GM19468 (cell line): ENCODE results near the gene ACTA2.

Source experiments
- ATAC-seq: cut with Tn5 transposase; IDR thresholded peaks from one replicate; pipeline ENCODE4 v1.9.1; 2021; ENCODE audit warnings: mild to moderate bottlenecking, moderate library complexity, moderate number of reproducible peaks; ENCODE audit not compliant: unreplicated experiment; ENCODE audit errors: extremely low read depth

The ACTA2 gene

GRCh38 chr10:88952647-88953111 lies at the start of gene ACTA2:
Gene ACTA2 (minus strand): TSS chr10:88952773. CDS start chr10:88948930, 3,843 bp downstream.
- ATAC-seq: no peak

- no peak for ATAC-seq
Measured at GRCh38 chr10:89001729-89002072, 49.1 kb upstream of the ACTA2 start.

- ATAC-seq: no peak
Measured at GRCh38 chr10:89001024-89001728, 48.6 kb upstream of the ACTA2 start.

GRCh38 chr10:88999625-89000024 lies 47.1 kb upstream of the ACTA2 start:
- no peak for ATAC-seq

DNA sequence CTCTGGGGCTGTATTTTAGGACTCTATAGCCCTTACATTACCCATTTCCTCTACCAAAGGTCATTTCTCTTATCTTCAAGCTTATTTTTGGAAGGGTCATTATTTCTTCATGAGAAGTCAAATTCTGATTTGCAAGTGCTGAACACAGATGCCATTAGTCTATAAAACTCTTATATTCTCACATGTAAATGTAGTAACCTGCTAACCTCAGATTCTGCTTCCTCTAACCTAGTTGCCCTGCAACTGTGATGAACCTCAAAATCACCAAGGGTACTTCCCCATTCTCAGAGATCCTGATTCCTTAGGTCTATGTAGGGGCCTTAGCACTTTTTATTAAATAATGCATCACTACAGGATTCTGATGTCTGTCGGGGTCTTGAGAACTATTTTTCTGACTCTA lies 44.4 kb upstream of the ACTA2 start:
- ATAC-seq: no peak

DNA sequence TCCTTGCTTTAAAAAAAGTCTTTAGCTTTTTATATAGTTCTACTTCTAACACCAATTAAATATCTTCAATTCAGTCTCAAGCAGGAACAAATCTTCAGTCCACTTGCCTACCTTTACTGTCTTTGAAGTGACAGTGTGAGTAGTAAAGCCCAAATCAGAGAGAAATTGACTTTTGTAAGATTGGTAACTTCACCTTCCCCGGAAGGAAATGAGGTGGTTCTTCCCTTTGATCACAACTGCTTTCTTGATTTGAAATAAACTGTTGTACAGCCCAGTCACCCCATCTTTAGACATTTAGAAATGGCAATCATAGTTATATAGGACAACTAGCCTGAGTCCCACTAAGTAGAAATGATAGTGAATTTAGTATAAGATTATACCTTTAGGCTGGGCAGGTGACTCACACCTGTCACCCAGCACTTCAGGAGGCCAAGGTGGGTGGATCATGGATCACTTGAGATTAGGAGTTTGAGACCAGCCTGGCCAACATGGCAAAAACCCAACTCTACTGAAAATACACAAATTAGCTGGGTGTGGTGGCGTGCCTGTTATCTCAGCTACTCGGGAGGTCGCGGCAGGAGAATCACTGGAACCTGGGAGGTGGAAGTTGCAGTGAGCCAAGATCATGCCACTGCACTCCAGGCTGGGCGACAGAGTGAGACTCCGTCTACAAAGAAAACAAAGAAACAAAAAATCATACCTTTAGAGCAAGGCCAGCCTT lies 42.7 kb upstream of the ACTA2 start:
- no peak for ATAC-seq

DNA sequence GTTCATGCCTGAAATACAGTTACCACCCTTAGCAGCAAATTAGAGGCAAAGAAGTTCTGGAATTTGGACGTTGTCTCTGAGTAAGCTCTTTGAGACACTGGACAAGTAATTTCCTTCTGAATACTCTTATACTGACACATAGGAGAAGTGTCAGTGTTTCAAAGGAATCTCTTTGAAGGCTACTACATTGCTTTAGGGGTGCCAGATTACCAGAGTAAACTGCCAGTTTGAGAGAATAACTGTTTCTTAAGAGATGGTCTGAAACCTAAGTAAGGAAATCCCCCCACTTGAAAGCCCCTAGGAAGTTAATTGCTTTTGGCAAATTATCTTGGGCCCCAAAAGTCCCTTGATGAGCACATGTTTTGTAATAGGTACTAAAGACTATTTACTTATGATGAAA lies 41.4 kb upstream of the ACTA2 start:
- no peak for ATAC-seq

DNA sequence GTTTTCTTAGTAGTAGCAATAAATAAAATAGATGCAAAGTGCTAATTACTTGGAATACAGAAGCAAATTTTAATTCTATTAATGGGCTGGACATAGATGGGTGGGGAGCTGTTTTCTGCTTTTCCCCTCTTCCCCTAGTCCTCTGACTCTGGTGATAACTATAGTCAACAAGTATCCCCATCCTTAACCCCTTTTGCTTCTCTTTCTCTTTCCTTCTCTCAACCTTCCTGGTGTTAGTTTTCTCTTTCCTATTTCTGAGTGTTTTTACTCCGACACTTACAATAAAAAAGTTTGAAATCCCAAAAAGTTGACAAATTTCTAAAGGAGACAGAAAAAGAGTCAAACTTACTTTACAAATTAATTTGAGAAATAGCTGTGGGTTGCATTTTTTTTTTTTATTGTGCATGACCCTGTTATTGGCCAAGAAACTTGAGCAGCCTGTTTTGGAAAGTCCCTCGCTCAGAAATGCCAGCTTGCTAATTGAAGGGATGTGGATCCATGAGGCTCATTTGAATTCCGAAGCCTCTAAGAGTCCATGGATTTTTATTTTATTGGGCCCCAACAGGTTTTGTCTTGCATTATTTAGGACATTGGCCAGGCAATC lies 40.5 kb upstream of the ACTA2 start:
- no peak for ATAC-seq

DNA sequence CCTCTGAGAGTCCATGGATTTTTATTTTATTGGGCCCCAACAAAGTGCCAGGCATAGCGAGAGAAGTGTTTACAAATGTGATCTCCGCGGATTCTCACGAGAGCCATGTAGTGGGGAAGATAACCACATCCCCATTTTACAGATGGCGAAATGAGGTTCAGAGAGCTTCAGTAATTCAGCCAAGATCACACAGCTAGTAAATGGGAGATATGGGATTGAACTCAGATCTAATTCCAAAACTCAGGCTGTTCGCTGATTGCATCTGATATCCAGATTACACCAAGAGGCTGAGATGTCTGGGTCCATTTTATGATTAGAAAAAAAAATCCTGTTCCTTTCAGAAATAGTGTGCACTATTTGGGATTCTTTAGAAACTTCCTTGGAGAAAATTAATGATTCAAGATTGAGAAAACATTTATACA lies 39.3 kb upstream of the ACTA2 start:
- ATAC-seq: no peak

- ATAC-seq: no peak
Measured at GRCh38 chr10:88991161-88991898, 38.8 kb upstream of the ACTA2 start.

- ATAC-seq: peak; percentile 29
Measured at GRCh38 chr10:88990384-88991160, 38.0 kb upstream of the ACTA2 start, which contains the start of gene FAS. Gene FAS (plus strand): TSS chr10:88990798. CDS start chr10:88990877, 79 bp downstream.

- ATAC-seq: no peak
Measured at GRCh38 chr10:88989824-88990383, 37.3 kb upstream of the ACTA2 start.

DNA sequence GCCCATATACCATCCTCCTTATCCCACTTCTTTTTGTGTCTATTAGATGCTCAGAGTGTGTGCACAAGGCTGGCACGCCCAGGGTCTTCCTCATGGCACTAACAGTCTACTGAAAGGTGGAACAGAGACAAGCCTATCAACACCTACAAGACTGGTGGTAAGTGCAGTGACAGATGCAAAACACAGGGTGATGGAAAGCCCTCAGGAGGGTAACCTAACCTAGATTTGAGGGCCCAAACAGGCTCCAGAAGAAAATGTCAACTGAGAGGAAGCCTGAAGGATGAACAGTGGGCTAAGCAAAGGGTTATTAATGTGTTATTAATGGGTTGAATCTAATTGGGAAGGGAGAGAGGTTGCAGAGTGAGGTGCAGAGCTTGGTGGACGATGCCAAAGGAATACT lies 36.9 kb upstream of the ACTA2 start:
- ATAC-seq: no peak

- ATAC-seq: no peak
Measured at GRCh38 chr10:88987840-88988239, 35.3 kb upstream of the ACTA2 start.

DNA sequence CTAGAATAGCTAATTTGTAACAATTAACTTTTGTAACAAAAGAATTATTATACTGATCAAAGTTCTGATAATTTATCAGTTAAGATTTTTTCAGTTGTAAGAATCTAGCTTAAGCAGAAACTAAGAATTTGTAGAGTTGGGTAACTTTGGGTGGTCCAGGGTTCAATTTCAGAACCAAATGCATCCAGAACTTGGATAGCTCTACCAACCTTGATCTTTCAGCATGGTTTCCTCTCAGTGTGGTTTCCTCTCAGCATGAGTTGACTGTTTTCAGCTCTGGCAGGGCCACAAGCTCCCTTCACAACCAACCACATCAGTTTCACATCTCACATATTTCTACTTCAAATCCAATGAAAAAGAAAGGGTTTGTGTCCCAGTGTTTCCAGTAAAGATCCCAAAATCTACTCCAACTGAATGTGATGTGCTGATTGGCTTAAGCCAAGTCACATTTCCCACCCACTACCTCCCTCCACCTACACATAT lies 34.7 kb upstream of the ACTA2 start:
- no peak for ATAC-seq

DNA sequence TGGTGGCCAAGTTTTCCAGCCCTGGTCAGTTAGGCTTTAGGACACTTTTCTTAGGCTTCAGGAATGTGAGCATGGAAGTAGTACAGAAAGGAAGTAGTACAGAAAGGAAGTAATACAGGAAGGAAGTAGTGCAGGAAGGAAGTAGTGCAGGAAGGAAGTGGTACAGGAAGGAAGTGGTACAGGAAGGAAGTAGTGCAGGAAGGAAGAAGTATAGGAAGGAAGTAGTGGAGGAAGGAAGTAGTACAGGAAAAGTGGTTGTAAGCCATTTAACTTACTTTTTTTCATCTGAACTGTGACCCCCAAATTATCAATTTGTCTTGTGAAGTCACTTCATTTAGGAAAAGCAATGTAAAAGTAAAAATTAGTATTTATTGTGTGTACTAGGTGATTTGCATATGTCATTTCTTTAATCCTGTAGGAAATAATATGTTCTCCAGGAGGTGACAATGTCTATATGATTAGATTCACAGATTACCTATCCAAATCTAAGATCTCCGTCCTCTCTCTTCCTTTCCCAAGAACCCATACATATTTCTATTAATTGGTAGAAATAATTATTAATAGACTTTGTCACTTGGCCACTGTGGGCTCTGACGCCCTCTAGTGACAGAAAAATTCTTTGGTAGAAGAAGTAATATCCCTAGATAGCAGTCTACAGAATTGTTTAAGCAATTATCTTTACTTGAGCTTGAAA lies 34.1 kb upstream of the ACTA2 start:
- no peak for ATAC-seq

GRCh38 chr10:88984525-88984924 lies 32.0 kb upstream of the ACTA2 start:
- no peak for ATAC-seq

- no peak for ATAC-seq
Measured at GRCh38 chr10:88983939-88984338, 31.4 kb upstream of the ACTA2 start.

DNA sequence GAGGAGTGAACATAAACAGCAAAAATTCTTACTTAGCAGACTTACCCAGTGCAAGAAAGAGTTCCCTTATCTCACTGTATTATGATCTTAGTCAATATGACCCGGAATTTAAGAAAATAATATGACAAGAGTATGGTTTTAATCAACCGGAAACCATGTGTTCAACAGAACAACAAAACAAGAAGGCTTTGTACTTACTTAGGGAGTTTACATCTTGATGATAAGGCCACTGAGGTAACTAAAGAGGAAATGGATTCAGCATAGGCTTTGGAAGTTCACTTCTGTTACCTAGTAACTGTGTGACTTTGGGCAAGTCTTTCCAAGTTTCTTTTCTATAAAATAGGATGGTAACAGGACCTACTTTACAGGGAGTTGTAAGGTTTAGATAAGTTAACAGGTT lies 30.6 kb upstream of the ACTA2 start:
- no peak for ATAC-seq
